ENCODE measurements around the gene ZNHIT6. TPM values are rescaled to one million over a fixed set of nuclear protein-coding genes. Genes with fewer than 3 reads are reported as not detected.
A peak's percentile ranks its signal among the peaks of the same experiment; 100 is the strongest.

The ZNHIT6 gene, protein sequence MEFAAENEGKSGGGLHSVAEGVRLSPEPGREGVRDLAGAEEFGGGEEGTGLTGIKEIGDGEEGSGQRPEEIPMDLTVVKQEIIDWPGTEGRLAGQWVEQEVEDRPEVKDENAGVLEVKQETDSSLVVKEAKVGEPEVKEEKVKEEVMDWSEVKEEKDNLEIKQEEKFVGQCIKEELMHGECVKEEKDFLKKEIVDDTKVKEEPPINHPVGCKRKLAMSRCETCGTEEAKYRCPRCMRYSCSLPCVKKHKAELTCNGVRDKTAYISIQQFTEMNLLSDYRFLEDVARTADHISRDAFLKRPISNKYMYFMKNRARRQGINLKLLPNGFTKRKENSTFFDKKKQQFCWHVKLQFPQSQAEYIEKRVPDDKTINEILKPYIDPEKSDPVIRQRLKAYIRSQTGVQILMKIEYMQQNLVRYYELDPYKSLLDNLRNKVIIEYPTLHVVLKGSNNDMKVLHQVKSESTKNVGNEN
- total RNA-seq, result 8.2 TPM

DNA sequence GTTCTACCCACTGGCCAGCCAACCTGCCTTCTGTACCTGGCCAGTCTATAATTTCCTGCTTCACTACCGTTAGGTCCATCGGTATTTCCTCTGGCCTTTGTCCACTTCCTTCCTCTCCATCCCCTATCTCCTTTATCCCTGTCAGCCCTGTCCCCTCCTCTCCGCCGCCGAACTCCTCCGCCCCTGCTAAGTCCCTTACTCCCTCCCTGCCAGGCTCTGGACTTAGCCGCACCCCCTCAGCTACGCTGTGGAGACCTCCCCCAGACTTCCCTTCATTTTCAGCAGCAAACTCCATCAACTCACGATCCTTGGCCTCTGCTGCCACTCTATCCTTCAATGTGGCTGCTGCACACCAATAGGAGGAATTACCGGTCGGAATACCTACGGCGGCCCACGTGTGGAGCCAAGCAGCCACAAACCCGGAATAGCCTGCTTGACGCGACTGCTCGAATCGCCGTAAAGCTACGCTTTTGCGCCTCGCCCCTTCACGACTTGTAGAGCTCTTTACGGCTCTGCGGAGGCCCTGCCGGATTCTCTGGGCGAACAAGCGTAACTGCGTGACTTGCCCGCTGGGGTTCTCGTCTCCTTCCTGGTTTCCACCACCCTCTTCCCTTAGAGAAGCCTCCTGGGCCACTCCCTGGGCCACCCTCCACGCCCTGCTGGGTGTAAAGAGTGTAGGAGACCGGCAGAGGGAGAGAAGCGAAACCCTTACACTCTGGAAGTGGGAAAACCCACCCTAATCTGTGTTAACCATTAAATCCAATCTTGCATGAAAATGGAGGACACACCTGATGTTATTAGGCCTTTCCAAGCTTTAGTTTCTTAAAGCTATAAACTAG lies at the start of gene ZNHIT6:
TSS of gene ZNHIT6 (minus strand) at position 444 of the 839 bp plus-strand sequence. CDS start at position 295, 149 bp downstream.
- peak within 1 kb of the TSS; percentile 85 to 86 for H3K27ac ChIP-seq
- DNase-seq (ENCODE audit: low spot score in 2 of 2), result peak; percentile 54 to 94
- H3K4me1 ChIP-seq, result peaks cover 0 to 2% of the 10 kb centered on the region in 2 donors
- intact Hi-C loops (cut with DNase I), result loop anchor here (5.0 kb wide), 2 partner anchors 179 to 411 kb away; no protein-coding TSS in a partner anchor
- H3K9me3 ChIP-seq, result no peaks in the 10 kb centered on the region
- TF ChIP-seq, protein P1, sequence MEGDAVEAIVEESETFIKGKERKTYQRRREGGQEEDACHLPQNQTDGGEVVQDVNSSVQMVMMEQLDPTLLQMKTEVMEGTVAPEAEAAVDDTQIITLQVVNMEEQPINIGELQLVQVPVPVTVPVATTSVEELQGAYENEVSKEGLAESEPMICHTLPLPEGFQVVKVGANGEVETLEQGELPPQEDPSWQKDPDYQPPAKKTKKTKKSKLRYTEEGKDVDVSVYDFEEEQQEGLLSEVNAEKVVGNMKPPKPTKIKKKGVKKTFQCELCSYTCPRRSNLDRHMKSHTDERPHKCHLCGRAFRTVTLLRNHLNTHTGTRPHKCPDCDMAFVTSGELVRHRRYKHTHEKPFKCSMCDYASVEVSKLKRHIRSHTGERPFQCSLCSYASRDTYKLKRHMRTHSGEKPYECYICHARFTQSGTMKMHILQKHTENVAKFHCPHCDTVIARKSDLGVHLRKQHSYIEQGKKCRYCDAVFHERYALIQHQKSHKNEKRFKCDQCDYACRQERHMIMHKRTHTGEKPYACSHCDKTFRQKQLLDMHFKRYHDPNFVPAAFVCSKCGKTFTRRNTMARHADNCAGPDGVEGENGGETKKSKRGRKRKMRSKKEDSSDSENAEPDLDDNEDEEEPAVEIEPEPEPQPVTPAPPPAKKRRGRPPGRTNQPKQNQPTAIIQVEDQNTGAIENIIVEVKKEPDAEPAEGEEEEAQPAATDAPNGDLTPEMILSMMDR (IDR thresholded peaks at IDR 0.05), result peak in 2 of 3 experiments; percentile 17 to 32
- H3K4me3 ChIP-seq, result peak within 1 kb of the TSS; percentile 77 to 87
- H3K36me3 ChIP-seq, result peaks cover 3 to 15% of the 10 kb centered on the region in 2 donors
- H3K27me3 ChIP-seq, result no peaks in the 10 kb centered on the region

DNA sequence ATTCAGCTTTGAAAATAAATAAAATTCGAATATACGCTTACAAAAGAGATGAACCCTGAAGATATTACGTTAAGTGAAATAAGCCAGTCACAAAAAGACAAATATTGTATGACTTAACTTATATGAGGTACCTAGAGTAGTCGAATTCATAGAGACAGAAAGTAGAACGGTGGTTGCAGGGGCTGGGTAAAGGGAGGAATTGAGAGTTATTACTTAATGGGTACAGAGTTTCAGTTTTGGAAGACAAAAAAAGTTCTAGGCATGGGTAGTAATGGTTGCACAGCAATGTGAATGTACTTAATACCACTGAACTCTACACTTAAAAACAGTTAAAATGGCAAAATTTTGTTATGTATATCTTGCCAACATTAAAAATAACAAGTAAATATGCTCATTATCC lies 48.6 kb upstream of the ZNHIT6 start:
- TF ChIP-seq, protein P1 (IDR thresholded peaks at IDR 0.05), result no peak
- no peak overlapping the region for H3K27ac ChIP-seq
- H3K36me3 ChIP-seq, result no peaks in the 10 kb centered on the region
- H3K4me1 ChIP-seq, result no peaks in the 10 kb centered on the region
- H3K27me3 ChIP-seq, result no peaks in the 10 kb centered on the region
- peaks cover 0 to 6% of the 10 kb centered on the region in 2 donors for H3K9me3 ChIP-seq
- no peak overlapping the region for H3K4me3 ChIP-seq
- no peak for DNase-seq (ENCODE audit: low spot score in 2 of 2)
- intact Hi-C loops (cut with DNase I), result no loop called here

DNA sequence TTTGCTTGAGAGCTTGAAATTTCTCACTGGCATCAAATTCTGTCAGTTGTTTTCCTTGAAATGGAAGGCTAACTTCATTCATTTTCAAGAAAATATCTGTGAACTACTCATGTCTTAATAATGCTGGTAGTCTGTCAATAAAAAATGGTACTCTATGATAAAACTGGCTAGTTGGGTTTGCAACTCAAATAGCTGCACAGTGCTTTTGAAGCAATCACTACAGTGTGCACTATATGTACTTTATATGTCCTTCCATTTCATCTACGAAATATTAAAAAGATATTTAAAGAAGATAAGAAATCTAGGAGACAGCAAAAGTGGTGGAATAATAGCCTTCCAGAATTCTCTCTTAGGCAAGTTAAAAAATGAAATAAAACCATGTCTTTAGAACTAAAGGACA lies 39.9 kb upstream of the ZNHIT6 start:
- no peak for DNase-seq (ENCODE audit: low spot score in 2 of 2)
- H3K27me3 ChIP-seq, result no peaks in the 10 kb centered on the region
- intact Hi-C loops (cut with DNase I), result no loop called here
- no peaks in the 10 kb centered on the region for H3K9me3 ChIP-seq
- TF ChIP-seq, protein P1 (IDR thresholded peaks at IDR 0.05), result no peak
- H3K4me3 ChIP-seq, result no peak overlapping the region
- H3K36me3 ChIP-seq, result no peaks in the 10 kb centered on the region
- H3K27ac ChIP-seq, result no peak overlapping the region
- no peaks in the 10 kb centered on the region for H3K4me1 ChIP-seq

DNA sequence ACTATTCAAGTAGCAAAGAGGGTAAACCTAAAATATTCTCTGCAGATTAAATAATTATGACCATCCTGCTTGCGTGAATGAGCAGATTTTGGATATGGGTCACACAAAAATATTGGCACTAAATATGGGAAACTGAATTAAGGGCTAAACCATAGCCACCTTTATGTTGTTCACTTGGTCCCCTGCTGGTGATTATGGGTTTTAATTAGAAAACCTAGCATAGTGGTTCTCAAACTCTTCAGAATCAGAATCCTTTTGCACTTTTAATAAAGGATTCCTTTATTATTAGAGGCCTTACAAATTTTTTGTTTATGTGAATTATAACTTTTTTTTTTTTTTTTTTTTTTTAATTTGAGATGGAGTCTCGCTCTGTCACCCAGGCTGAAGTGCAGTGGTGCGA lies 38.5 kb upstream of the ZNHIT6 start:
- Histone ChIP-seq H3K27ac (no peak overlapping the region), H3K4me3 (no peak overlapping the region), H3K4me1 (no peaks in the 10 kb centered on the region), H3K36me3 (no peaks in the 10 kb centered on the region), H3K27me3 (no peaks in the 10 kb centered on the region), H3K9me3 (no peaks in the 10 kb centered on the region)
- TF ChIP-seq, protein P1 (IDR thresholded peaks at IDR 0.05), result no peak
- DNase-seq (ENCODE audit: low spot score in 2 of 2), result no peak
- intact Hi-C loops (cut with DNase I), result no loop called here

DNA sequence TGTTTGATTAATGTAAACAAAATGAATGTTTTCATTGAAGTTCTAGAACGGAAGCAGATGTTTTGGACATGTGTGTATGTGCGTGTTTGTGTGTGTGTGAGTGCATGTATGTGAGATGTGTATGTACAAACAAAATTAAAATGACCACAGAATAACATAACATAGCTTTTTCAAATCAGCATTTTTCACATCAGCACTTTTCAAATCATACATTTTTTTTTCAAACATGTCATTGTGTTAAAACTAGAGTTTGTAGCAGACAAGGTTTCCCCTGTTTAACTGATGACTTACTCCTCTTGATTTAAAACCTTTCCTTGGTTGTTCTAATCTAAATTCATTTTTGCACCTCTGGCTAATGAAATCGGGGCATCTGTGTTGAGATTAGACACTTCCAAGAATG lies 35.6 kb upstream of the ZNHIT6 start:
- H3K4me1 ChIP-seq, result no peaks in the 10 kb centered on the region
- H3K36me3 ChIP-seq, result no peaks in the 10 kb centered on the region
- H3K27me3 ChIP-seq, result no peaks in the 10 kb centered on the region
- TF ChIP-seq, protein P1 (IDR thresholded peaks at IDR 0.05), result no peak
- no peak for DNase-seq (ENCODE audit: low spot score in 2 of 2)
- H3K9me3 ChIP-seq, result no peaks in the 10 kb centered on the region
- H3K4me3 ChIP-seq, result no peak overlapping the region
- intact Hi-C loops (cut with DNase I), result no loop called here
- no peak overlapping the region for H3K27ac ChIP-seq
